DLD1 (cell line): Measurements from ENCODE around the gene GUCA2B.

Source experiments
- in situ Hi-C: cut with HindIII; loops from 2 replicates; pipeline ENCODE4 v1.10.0; 2017; ENCODE audit warnings: low sequenced_read_pairs

Gene GUCA2B

DNA sequence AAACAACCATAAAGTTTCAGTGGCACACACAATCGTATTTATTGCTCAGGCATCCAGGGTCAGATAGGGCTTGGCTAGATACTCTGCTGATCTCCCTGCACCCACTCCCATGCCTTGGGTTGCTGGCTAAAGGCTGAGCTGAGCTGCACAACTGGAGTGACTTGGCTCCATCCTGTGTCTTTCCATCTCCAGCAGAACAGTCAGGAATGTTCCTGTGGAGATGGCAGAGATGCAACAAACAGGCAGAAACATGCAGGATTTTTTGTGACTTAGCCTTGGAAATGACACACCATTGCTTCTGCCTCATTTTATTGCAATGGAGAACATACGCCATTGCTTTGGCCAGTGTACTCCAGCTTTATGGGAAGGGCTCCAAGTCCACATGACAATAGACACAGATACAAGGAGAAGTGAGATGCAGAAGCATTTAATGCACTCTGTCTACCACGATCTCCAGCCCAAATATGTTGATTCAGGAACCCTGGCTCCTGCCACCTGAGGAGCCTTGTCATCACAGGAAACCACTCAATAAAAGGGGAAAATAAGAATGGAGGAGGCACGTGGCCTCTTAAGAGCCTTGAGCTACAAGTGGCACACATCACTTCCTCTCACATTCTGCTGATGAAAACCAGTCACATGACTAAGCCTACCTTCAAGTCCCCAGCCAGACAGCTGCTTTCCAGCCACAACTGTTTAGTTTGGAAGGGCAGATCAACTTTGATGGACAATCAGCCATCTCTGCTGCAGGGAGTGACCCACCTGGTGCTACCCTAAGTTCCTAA is 10.1 kb upstream of the GUCA2B start:
- in situ Hi-C loops, result no loop called here

DNA sequence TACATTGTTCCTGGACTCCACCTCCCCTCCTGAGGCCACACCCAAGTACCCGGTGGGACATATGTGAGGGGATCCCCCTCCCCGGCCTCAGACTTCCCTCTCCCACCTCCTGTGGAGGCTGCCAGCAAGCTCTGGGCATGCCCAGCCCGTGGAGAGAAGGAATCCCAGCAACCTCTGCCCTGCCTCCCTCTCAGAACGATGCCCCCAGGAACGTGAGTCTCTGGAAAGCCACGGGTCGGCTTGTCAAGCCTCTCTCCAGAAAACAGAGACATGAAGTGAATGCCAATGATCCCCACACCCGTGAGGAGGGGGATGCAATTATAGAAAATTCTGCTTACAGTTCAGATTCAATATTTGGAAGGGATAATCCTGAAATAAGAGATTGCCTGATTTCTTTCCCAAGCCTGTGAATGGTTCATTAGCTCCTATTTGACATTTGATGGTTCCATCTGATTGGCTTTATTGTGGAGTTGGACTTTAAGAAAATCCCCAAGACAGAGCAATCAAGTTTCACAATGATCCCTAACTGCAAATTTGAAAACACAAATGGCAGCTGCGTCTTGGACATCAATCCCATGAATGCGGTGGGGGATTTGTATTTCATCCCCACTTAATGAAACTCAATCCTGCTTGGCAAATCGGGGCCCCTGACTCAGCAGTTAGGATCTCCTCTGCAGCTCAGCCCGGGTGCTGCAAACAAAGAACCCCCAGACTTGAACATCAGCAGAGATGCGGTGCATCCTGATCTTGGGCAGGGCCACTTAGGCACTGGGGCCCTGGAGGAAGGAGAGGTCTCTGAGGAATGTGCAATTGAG is 9.1 kb upstream of the GUCA2B start:
- in situ Hi-C loops, result no loop called here

DNA sequence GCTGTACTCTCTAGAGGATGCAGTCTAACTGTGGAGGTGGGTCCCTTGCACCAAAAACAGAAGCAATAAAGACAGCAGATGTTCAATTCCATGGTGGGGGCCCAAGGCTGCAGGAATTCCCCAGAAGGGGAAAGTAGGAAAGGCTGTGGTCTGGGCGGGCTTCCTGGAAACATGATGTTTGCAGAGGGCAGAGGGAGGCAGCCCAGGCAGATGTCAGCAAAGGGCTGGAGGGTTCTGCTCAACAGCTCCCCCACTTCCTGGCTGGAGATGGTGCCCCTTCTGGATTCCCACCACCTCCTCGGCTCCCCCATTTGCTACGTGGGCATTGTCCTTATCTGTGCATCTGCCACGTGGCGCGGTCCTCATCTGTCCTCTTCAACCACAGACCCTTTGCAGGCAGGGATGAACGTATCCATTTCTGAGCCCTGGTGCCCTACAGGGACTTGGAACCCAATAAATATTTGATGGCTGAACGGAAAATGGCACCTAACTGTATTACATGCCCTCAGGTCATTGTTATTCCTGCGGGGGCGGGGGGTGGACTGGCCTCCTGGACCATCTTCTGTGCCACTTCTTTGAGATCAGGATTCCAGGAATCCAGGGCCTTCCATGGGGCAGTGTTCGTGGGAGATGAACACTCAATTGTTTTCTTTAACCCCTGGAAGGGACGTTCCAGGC is 8.4 kb upstream of the GUCA2B start:
- in situ Hi-C loops, result no loop called here

DNA sequence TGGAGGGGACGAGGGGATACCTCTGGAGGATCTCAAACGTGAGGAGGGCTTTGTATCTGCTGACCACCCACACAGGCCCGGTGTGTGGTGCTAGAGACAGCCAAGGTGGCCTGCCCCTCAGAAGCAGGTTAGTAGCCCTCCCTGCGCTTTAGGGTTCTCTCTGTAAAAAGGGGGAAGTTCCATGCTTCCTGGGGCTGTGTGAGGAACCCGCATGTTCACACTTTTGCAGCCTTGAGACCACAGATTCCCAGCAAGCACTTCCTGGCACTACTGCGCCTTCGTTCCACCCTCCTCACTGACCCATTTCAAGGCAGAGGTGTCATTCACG is 7.9 kb upstream of the GUCA2B start:
- in situ Hi-C loops, result no loop called here

DNA sequence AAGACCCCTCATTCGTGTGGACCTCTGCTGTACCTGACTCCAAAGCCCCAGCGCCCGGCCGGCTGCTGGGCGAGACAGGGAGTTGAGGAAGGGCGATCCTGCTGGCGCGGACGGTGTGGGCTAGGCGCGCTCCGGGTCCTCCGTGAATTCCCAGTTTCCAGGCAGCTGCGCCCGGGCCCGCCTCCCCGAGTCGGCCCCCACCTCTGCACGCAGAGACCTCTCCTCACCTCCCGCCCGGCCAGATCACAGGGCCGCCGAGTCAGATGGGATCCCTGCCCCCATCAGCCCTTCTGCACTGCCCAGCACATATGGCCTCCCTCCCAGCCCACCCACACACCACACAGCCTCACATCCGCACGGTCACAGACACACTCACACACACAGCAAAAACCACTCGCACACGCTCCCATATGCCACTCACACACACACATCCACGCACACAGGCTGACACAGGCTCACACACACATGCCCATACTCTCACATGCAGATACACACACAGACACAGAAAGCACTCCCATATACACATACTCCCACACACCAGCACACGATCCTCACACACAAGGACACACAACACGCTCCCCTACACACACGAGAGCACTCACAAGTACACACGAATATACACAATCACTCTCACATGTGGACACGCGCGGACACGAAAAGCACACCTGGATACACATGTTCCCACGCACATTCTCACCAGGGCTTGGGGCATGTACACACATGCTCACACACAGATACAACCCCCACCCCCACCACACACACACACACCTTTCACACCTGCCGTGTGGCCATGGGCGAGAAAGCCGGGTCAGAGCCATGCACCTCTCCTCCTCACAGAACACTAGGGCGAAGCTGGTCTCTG is 7.2 kb upstream of the GUCA2B start:
- in situ Hi-C loops, result no loop called here

DNA sequence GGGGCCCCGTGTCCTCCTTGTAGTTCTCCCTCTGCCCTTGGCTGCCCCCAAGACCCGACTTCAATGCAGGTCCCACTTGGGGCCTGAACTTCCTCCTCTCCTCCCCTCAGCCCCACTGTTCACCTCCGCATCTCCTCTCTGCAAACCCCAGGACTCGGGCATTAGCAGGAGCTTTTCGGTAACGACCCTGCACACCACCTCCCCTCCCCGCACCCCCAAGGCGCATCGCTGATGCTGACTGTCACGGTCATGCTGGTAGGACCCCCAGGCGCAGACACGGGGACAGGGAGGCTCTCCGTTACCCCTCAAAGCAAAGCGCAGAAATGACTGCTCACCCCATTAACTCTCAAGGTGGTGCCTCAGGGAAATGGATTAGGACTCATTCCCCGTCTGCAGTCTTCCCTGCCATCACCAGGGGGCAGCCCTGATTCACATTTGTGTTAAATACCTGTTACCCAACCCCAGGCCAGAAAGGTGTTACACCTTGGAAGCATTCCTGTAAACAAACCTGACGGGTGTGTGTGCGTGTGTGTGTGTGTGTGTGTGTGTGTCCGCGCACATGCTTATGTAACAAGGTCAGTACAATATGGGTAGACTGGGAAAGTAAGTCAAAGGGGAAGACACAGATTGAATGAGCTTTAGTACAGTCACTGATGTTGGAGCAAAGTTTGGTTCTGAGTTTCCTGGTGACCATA is 6.4 kb upstream of the GUCA2B start:
- in situ Hi-C loops, result no loop called here

DNA sequence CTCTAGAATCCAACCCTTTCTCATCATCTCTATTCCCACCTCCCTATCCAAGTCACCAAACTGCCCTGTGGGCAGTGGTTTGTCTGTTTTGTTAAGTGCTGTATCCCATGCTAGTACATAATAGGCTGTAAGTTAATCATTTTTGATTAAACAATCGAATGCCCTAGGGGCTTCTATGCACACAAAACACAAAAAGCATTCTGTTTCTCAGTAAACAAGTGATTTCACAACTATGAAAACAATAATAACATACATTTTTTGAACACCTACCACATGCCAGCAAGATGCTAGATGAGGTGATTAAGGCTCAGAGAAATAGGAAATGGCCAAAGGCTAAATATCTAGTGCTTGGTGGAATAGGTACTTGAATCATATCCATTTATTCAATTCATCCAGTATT is 5.0 kb upstream of the GUCA2B start:
- in situ Hi-C loops, result no loop called here

DNA sequence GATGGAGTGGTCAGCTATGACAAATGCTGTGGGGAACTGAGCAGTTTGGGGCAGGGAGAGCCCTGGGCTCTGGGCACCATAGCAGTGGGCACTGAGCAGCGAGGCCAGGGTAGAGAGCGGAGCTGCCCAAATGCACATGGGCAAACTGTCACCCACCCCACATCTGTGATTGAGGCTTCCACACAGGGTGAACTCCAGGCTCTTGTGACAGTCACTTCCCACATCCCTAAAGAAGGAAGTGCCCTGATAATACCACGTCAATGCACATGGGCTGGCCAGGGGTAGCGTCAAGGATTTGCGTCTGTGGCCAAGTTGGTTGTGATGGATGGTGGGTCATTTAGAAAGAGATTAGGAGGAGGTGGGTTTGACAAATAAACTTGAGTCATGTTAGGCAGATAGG is 2.6 kb upstream of the GUCA2B start:
- in situ Hi-C loops, result no loop called here

DNA sequence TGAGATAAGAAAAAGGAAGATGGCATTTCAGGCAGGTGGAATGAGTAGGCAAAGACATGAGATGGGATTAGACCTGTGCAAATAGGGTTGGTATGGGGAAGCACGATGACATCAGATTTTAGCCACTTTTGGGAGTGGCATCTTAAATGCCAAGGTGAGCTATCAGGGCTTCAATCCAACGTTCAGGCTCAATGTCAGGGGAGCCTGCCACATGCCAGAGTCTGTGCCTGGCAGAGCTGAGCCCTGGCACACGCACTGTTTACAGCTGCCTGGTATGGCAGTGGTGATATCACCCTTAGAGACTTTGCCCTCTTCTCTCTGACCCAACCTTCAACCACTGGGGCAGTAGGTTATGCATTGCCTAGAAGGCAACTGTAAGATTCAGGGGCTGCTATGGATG is 1.1 kb upstream of the GUCA2B start:
- in situ Hi-C loops, result no loop called here

DNA sequence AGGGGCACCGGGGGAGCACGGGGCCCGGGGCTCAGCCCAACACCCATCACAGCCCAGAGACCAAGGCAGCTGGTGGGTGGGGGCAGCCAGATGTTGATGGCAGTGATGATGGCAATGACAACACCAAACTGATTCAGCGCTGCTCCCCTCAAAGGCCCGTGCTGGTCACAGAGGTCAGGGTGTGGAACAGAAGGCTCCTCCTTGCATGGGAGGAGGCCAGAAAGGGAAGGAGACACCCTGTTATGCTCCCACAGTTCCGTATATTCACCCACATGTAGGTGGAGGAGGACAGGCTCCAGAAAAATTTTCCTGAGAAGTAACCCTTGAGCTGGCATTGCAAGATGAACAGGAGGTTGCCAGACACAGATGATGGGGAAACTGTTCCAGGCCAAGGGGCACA is 414 bp downstream of the GUCA2B start:
- in situ Hi-C loops, result no loop called here

DNA sequence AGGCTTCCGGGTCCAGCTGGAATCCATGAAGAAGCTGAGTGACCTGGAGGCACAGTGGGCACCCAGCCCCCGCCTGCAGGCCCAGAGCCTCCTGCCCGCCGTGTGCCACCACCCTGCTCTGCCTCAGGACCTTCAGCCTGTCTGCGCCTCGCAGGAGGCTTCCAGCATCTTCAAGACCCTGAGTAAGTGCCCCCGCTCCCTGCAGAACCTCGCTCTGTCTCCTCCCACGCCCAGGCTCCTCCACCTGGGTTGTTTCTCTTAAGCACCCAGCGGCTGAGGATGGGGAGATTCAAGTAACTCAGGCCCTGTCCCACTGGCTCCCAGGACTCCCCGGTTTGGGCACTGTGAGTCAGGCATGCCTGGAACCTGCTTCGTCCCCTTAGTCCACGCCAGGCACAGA is 1.5 kb downstream of the GUCA2B start:
- in situ Hi-C loops, result no loop called here

DNA sequence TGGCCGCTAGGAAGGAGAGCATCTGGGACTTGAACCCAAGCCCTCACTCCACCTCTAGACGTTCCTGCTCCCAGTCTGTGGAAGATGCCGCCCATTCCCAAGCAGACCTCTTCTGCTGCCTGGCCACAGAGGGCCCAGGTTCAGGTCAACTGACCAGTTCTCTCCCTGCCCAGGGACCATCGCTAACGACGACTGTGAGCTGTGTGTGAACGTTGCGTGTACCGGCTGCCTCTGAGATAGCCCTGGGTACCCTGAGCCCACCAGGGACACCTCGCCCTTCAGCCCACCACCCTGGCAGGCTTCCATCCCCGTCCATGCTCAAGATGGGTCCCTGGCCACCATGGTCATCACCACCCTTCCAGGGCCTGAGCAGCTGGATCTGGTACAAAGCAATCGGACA is 2.2 kb downstream of the GUCA2B start:
- in situ Hi-C loops, result no loop called here

DNA sequence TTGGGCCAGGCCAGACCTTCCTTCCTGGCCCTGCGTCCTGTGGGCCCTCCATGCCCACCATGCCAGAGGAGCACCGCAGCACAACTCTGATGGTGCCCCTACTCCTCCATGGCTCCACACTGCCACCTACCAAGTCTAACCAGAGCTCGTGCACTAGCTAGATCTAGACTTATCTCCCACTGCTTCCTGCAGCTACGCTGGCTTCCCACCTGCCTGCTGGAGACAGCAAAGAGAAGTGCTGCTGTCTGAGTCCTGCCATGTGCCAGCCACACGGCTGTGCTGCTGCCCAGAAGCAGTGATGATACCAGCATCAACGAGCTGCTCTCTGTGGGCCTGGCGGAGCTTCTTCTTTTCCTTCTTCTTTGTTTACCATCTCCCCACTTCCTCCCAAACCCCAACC is 4.5 kb downstream of the GUCA2B start:
- in situ Hi-C loops, result no loop called here

DNA sequence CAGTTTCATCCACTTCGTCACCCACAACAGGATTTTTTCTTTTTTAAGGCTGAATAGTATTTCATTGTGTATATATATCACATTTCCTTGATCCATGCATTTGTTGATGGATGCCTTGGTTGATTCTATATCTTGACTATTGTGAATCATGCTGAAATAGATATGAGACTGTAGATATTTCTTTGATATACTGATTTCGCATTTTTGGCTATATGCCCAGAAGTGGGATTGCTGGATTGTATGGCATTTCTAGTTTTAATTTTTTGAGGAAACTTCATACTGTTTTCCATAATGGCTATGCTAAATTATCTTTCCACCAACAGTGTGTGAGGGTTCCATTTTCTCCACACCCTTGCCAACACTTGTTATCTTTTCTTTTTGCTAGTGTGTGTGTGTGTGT is 5.0 kb downstream of the GUCA2B start:
- in situ Hi-C loops, result no loop called here

DNA sequence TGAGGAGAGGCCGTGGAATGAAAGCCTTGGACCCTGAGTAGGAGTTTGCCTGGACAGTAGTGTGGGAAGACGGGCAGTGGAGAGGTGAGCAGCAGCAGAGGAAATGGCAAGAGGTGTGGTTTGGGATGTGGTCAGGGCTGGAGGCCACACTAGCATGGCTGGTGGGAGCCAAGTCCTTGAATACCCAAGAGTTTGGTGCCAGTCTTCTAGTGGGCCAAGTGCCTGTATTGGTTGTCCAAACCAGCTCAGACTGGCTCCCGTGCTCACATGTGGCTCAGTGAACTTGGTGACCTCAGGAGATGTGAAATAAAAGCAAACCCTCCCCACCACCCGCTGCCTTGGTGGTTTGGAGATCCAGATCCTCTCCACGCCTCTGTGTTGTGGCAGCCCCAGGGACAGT is 9.0 kb downstream of the GUCA2B start:
- in situ Hi-C loops, result no loop called here

DNA sequence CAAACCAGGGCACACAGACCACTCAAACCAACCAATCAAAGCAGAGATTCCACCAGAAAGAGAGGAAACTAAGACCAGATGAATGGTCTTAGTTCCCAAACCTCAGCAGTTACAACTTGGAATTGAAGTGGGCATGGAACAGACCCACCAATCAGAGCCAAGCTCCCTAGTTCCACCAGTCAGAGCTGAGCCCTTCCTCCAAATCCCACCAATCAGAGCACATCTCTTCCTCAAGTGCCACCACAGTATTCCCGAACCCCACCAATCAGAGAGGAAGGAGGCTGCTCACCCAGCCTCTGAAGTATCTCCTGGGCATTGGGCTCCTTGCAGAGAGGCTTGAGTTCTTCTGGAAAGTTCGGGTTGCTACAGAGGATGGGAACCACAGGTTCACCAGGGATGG is 9.9 kb downstream of the GUCA2B start:
- in situ Hi-C loops, result no loop called here

DNA sequence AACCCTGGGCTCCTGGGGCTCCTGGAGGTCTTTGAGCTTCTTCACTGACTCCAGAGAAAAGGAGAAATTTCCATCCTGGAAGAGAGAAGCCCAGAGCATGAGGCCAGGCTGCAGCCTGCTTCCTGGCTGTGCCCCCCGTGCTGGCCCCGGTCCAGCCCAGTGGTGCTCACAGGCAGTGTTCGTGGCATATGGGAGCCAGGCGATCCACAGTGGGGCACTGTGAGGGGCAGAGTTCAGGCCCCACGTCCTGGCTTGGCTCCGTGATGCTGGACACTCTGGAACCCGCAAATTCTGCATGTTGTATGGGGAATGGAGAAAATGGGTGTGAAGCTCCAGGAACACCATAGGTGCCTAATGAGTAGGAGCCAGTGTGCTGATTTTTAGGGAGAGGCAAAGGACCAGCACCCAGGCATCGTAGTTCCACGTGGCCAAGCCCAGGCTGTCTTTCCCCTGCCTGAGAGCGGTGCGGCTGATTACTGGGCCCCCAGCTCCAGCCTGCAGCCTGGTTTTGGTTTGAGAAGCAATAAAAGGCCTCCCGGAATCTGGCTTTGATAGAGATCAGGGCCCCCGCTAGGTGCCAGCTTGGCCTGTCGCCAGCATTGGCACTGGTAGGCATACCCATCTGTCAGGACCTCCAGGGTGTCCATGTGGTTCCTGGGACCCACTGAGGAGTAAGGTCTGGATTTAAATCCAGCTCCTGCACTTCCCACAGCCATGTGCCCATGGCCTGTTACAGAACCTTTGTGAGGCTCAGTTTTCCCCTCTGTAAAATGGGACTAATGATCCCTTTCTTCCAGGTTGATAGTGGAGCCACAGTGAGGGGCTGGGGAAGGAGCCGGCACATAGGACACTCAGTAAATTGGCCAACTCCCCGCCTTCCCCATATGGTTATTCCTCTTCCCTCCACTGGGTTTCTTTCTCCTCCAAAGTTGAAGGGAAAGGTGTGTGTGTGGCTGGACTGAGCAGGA is 10.6 kb downstream of the GUCA2B start:
- in situ Hi-C loops, result no loop called here

DNA sequence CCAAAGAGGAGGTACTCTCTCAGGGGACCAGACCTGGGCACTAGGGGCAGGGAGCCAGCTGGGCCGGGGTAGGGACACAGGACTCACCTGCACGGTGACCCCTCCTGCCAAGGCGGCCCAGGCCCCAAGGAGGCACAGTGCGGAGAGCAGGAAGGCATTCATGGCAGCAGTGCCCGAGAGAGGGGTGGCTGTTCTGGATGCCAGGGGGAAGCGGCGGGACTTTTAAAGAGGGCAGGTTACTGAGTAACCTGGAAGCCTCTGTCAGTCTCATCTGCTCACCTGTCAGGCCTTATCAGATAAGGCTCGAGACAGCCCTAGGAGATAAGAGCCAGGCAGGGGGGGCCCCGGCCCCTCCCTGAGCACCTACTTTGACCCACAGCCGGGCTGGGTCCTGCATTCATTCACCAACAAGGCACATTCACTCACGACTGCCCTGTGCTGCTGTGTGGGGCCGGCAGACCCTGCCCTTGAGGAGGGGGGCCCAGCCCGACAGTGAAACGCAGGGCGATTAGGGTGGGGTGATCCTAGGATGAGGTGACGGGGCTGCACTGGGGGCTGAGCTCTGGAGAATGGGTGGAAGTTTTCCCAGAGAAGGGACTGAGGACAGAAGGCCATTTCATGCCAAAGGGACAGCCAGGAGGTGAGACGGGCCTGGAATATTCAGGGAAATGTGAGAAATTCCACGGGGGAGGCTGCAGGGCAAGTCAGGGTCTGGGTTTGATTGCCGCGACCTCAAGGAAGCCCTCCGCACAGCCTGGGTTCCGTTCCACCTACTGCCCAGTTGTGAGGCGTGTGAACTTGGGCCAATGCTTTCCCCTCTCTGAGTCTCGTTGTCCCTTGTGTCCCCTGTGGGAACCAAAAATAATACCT is 11.6 kb downstream of the GUCA2B start, which contains the start of gene GUCA2A:
Gene GUCA2A, minus strand, starts transcription at position 195 of the 870 bp plus-strand sequence. Its CDS starts 33 bp downstream, at position 162.
- in situ Hi-C loops, result no loop called here
